SK-N-SH (cell line): ENCODE measurements around the gene APBB2. TPM values are rescaled to one million over a fixed set of nuclear protein-coding genes. Genes with fewer than 3 reads are reported as not detected.

Source experiments
- CTCF ChIA-PET: fragments of 300-600, 350-600 bp; formaldehyde crosslinking; extraction: SDS; loops from one replicate; lab custom pipeline; 2021; lab: Yijun Ruan, JAX
- POLR2A ChIA-PET: fragments of 350-600 bp; sonication (Branson Sonifier 250); formaldehyde crosslinking; extraction: SDS; loops from one replicate; lab custom pipeline; 2020; ENCODE audit warnings: antibody characterized with exemption, inconsistent platforms; lab: Yijun Ruan, JAX
- DNase-seq: peaks from one replicate; pipeline ENCODE4 v3.0.0; 2012
- H2AFZ ChIP-seq: fragments of 200-600 bp; sonication (generic); 2 replicates; pipeline ENCODE4 v1.8.1; 2016; ENCODE audit warnings: antibody characterized with exemption, mild to moderate bottlenecking, low read depth
- H3F3A ChIP-seq: fragments of 200-600 bp; sonication (generic); replicated peaks from 2 replicates; pipeline ENCODE3; 2016; ENCODE audit warnings: antibody characterized with exemption, mild to moderate bottlenecking; ENCODE audit not compliant: insufficient read depth
- H3K27ac ChIP-seq, 2 experiments: fragments of 200-500 bp in 1 of 2; fragments of 200-600 bp in 1 of 2; sonication (Bioruptor generic) in 1 of 2; sonication (generic), shearing (Covaris generic) in 1 of 2; 2 replicates each; pipeline versions ENCODE4 v1.5.1 to v1.6.1; 2014 to 2016; ENCODE audit warnings: low read depth in 2 of 2, inconsistent platforms in 1 of 2, low read length in 1 of 2, mild to moderate bottlenecking in 1 of 2, mixed read lengths in 1 of 2
- H3K27me3 ChIP-seq: fragments of 200-600 bp; sonication (generic), shearing (Covaris generic); 2 replicates; pipeline ENCODE4 v1.6.1; 2016; ENCODE audit warnings: mixed run types; ENCODE audit not compliant: insufficient read depth
- H3K36me3 ChIP-seq, 2 experiments: fragments of 200-500 bp in 1 of 2; fragments of 200-600 bp in 1 of 2; sonication (Bioruptor generic) in 1 of 2; sonication (generic) in 1 of 2; replicated peaks in 1 of 2; 2 replicates each; pipeline versions ENCODE3 to v1.5.1; 2014 to 2016; ENCODE audit warnings: low read length in 1 of 2, mild to moderate bottlenecking in 1 of 2; ENCODE audit not compliant: insufficient read depth in 2 of 2, control insufficient read depth in 1 of 2
- H3K4me1 ChIP-seq, 2 experiments: fragments of 200-500 bp in 1 of 2; fragments of 200-600 bp in 1 of 2; sonication (Bioruptor generic) in 1 of 2; sonication (generic), shearing (Covaris generic) in 1 of 2; 2 replicates each; pipeline versions ENCODE4 v1.5.1 to v1.6.1; 2014 to 2016; ENCODE audit warnings: low read depth in 1 of 2, low read length in 1 of 2, mixed run types in 1 of 2; ENCODE audit not compliant: insufficient read depth in 2 of 2, control insufficient read depth in 1 of 2
- H3K4me2 ChIP-seq: fragments of 200-600 bp; sonication (generic), shearing (Covaris generic); 2 replicates; pipeline ENCODE4 v1.6.1; 2017; ENCODE audit warnings: mixed run types
- H3K4me3 ChIP-seq, 2 experiments: fragments of 200-500 bp in 1 of 2; fragments of 200-600 bp in 1 of 2; sonication (Bioruptor generic) in 1 of 2; sonication (generic), shearing (Covaris generic) in 1 of 2; 2 replicates each; pipeline versions ENCODE4 v1.5.1 to v1.8.1; 2014 to 2016; ENCODE audit warnings: low read depth in 2 of 2, inconsistent platforms in 1 of 2, low read length in 1 of 2, mild to moderate bottlenecking in 1 of 2, mixed read lengths in 1 of 2, moderate library complexity in 1 of 2
- H3K79me2 ChIP-seq: fragments of 200-600 bp; sonication (generic); 2 replicates; pipeline ENCODE4 v1.8.1; 2017; ENCODE audit warnings: mild to moderate bottlenecking; ENCODE audit not compliant: insufficient read depth
- H3K9ac ChIP-seq: fragments of 200-600 bp; sonication (generic); 2 replicates; pipeline ENCODE4 v1.6.1; 2017; ENCODE audit warnings: mixed run types
- H3K9me2 ChIP-seq: fragments of 200-600 bp; sonication (generic); 2 replicates; pipeline ENCODE4 v1.6.1; 2017; ENCODE audit warnings: mixed run types
- H3K9me3 ChIP-seq: fragments of 200-600 bp; sonication (generic); 2 replicates; pipeline ENCODE4 v1.6.1; 2017; ENCODE audit warnings: mixed run types, mild to moderate bottlenecking, moderate library complexity
- H4K20me1 ChIP-seq: fragments of 200-600 bp; sonication (generic); 2 replicates; pipeline ENCODE4 v1.6.1; 2017; ENCODE audit warnings: mild to moderate bottlenecking, mixed run types; ENCODE audit not compliant: insufficient read depth
- ELF1 ChIP-seq: IDR thresholded peaks from 2 replicates; pipeline ENCODE4 v1.4.0; 2012
- EZH2phosphoT487 ChIP-seq: fragments of 200-600 bp; sonication (generic); IDR thresholded peaks from 2 replicates; pipeline ENCODE4 v1.6.1; 2017; ENCODE audit warnings: low read depth, mixed run types, mild to moderate bottlenecking, antibody characterized with exemption, moderate library complexity, borderline replicate concordance
- FOXJ3 ChIP-seq: sonication (generic); formaldehyde crosslinking; IDR thresholded peaks from 2 replicates; pipeline ENCODE4 v1.5.1; 2020; ENCODE audit warnings: mild to moderate bottlenecking, missing genetic modification reagents
- FOXM1 ChIP-seq: IDR thresholded peaks from 2 replicates; pipeline ENCODE4 v1.4.0; 2012; ENCODE audit warnings: low read depth, mild to moderate bottlenecking
- GATA2 ChIP-seq: sonication (generic); formaldehyde crosslinking; IDR thresholded peaks from 2 replicates; pipeline ENCODE4 v1.5.0; 2020; ENCODE audit warnings: mild to moderate bottlenecking, missing genetic modification reagents
- IRF3 ChIP-seq: fragments of 150-350 bp; IDR thresholded peaks from 2 replicates; pipeline ENCODE4 v1.6.1; 2016; ENCODE audit warnings: mild to moderate bottlenecking, low read depth, low read length
- JUND ChIP-seq: IDR thresholded peaks from 2 replicates; pipeline ENCODE4 v1.4.0; 2012
- NFIC ChIP-seq: IDR thresholded peaks from 2 replicates; pipeline ENCODE4 v1.4.0; 2012; ENCODE audit warnings: borderline replicate concordance
- POLR2AphosphoS5 ChIP-seq: IDR thresholded peaks from 2 replicates; pipeline ENCODE4 v1.6.1; 2012; ENCODE audit warnings: low read depth, low read length
- REST ChIP-seq: IDR thresholded peaks from 2 replicates; pipeline ENCODE4 v1.6.1; 2012; ENCODE audit warnings: mild to moderate bottlenecking, low read depth, low read length, moderate library complexity
- RXRA ChIP-seq: IDR thresholded peaks from 2 replicates; pipeline ENCODE4 v1.4.0; 2012; ENCODE audit warnings: low read depth, mild to moderate bottlenecking, borderline replicate concordance
- SIN3A ChIP-seq: IDR thresholded peaks from 2 replicates; pipeline ENCODE4 v1.6.1; 2012; ENCODE audit warnings: low read depth, mild to moderate bottlenecking, low read length, moderate library complexity, borderline replicate concordance
- SMC3 ChIP-seq: IDR thresholded peaks from 2 replicates; pipeline ENCODE4 v1.6.1; 2012; ENCODE audit warnings: low read depth, low read length, improper control_type of control experiment
- TAF1 ChIP-seq: IDR thresholded peaks from 2 replicates; pipeline ENCODE4 v1.6.1; 2012; ENCODE audit warnings: low read depth, mild to moderate bottlenecking, low read length, moderate library complexity, borderline replicate concordance
- USF1 ChIP-seq: IDR thresholded peaks from 2 replicates; pipeline ENCODE4 v1.4.0; 2012; ENCODE audit warnings: low read depth, borderline replicate concordance
- USF2 ChIP-seq: fragments of 150-350 bp; IDR thresholded peaks from 2 replicates; pipeline ENCODE4 v1.6.1; 2017; ENCODE audit warnings: antibody characterized with exemption, low read length, low read depth, borderline replicate concordance
- YY1 ChIP-seq: IDR thresholded peaks from 2 replicates; pipeline ENCODE4 v1.4.0; 2012; ENCODE audit warnings: low read depth, mild to moderate bottlenecking
- ZBTB33 ChIP-seq: IDR thresholded peaks from 2 replicates; pipeline ENCODE4 v1.4.0; 2012; ENCODE audit warnings: low read depth, borderline replicate concordance
- WGBS: methylation state at CpG from one replicate; pipeline ENCODE4 v1.1.6; 2017; ENCODE audit warnings: low lambda C conversion rate; 5-methylcytosine and 5-hydroxymethylcytosine counted together
- polyA plus RNA-seq, 3 experiments: library from polyadenylated mRNA; depleted of rRNA; stranded (reverse); fragments of >200 nt; gene quantifications; 2 replicates each; pipeline ENCODE4 v1.2.3, GENCODE V29; 2012

The APBB2 gene
- polyA plus RNA-seq, 1 of the 3 experiments (the other 2 are of a cell fraction): 49.8 TPM

- Histone ChIP-seq H3K4me3 (no peak overlapping the region), H3K36me3 (no peaks in the 10 kb centered on the region), H3K9ac (no peak overlapping the region), H4K20me1 (no peaks in the 10 kb centered on the region), H3K4me1 (peaks cover 4 to 21% of the 10 kb centered on the region in 2 experiments; a peak in 3 of 4 replicates), H3K27me3 (no peaks in the 10 kb centered on the region), H3K4me2 (no peak overlapping the region), H3K79me2 (peaks cover 19% of the 10 kb centered on the region), H3K9me2 (no peaks in the 10 kb centered on the region), H3F3A (peaks cover 13% of the 10 kb centered on the region), H3K27ac (peak overlapping the region in 1 of 2 experiments; percentile 89; a peak in 1 of 4 replicates), H2AFZ (no peak overlapping the region), H3K9me3 (no peaks in the 10 kb centered on the region)
- 94% methylated on average over 2 of the region's 2 CpGs for WGBS
- POLR2A ChIA-PET: interaction anchor here (4.3 kb wide), 1 partner anchor 40 kb away, joined by 67 read pairs; the partner anchor contains the start of gene UCHL1
- DNase-seq: no peak
- CTCF ChIA-PET: interaction anchor here (1.0 to 9.5 kb wide), 6 partner anchors 14 to 376 kb away, joined by 3 to 196 read pairs (median 4); no protein-coding TSS in a partner anchor
- TF ChIP-seq FOXM1 (no peak), TAF1 (no peak), FOXJ3 (CRISPR knock-in tag) (no peak), REST (no peak), JUND (no peak), SMC3 (no peak), EZH2phosphoT487 (no peak), IRF3 (no peak), ELF1 (no peak), USF1 (no peak), SIN3A (no peak), USF2 (no peak), NFIC (no peak), ZBTB33 (no peak), YY1 (no peak), GATA2 (CRISPR knock-in tag) (no peak), POLR2AphosphoS5 (no peak), RXRA (no peak)
Measured at GRCh38 chr4:41217374-41217773, 3.0 kb upstream of the APBB2 start.
